NCI-H524 treated with DMSO at 0.1 percent for 48 hours (cell line): ENCODE measurements around the gene CCDC87.
"Not testable (repeated sequence)": the region's sequence is repeated elsewhere in the genome, so short reads cannot be mapped to it uniquely, and the experiment has no call there.

Experiments
- DNase-seq: peaks from one replicate; lab custom pipeline; 2025; lab: John Stamatoyannopoulos, UW

Gene CCDC87

GRCh38 chr11:66554602-66555001, 38.3 kb downstream of the CCDC87 start:
- no peak for DNase-seq

DNA sequence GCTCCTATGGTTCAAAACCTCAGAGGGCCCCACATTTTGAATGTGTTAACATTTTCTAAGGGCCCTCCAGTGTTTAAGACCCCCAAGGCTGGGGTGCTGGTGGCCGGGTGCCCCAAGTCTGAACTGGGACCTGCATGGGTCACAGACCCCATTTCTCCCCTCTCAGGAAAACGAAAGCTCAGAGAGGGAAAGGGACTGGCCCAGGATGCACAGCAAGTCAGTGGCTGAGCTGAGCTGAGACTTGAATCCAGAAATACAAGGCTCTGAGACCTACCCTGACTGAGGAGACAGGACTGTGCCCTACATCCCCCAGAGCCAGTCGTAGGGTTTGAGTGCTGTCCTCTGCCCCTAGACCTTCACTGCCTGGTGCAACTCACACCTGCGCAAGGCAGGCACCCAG, 42.0 kb downstream of the CCDC87 start:
- DNase-seq: no peak

DNA sequence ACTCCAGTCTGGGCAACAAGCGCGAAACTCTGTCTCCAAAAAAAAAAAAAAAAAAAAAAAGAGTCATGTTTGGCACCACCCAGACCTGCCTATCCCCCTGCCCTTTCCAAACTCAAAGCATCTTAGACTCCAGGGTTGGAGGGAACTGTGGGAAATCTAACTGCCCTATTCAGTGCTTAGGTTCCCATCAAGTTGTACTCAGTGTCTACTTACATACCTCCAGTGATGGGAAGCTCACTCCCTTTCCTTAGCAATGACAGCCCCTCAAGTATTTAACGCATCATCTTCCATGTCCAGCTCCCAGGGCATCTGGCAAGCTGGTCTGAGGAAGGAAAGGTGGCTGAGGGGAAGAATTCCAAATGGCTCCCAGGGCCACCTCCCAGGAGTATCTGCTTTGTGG, 43.2 kb downstream of the CCDC87 start:
- DNase-seq: no peak

DNA sequence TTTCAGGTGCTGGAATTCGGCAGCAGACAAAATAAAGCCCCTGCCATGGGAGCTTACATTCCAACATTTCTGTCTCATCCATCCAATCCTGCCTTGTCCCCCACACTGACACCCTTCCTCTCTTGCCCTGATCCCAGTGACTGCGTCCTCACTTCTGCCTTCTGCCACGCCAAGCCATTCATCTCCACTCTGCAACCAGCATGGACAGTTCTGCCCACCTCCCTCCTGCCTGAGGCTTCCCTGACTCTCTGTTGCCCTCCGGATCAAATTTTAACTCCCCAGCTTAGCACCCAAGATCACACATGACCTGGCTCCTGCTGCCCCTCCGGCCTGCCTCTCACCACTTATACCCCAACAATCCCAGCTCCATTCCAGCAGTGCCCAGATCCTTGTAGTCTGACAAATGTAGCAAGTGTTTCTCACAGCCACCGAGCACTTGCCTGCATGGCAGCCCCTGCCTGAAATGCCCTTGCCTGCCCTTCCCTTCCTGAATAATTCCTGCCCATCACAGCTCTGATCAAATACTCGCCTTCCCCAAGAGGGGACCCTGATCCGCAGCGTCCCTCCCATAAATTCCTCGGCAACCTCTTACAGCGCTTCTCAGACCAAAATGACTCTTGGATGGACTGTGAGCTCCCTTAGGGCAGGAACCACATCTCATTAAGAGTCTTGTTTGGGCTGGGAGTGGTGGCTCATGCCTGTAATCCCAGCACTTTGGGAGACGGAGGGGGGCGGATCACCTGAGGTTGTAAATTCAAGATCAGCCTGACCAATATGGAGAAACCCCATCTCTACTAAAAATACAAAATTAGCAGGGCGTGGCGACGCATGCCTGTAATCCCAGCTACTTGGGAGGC, 43.9 kb downstream of the CCDC87 start:
- no peak for DNase-seq

DNA sequence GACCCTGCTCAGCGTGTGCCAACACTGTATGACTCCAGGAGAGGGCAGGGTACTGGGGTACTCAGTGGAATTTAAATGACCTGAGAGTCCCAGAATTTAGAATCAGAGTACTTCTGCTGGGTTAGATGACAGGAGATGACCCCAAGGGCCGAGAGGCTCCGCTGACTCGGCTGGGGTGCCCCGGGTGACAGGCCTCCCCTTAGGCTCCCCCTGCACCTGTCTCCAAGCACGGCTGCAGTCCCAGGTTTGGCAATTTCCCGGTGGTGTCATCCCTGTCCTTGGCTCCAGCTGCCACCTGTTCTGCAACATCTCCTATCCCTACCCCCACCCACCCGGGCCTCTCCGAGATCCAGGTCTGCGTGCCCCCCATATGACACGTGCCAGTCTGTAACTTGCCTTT, 44.8 kb downstream of the CCDC87 start:
- DNase-seq: peak; percentile 70

DNA sequence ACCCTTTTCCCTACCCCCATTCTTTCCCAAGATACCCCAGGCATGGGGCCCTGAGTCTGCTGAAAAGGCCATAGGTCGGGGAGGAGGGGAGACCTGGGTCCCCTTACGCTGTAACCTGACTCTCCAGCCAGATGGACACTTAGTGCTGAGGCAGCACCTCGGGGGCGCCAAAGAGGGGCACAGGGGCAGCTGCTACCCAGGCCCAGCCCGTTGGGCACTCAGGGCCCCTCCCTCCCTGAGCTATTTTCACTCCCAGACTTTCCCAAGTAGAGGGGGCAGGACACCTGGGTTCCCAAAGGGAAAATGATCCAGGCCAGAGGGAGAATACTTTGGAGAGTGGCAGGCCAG, 45.2 kb downstream of the CCDC87 start:
- peak; percentile 63 for DNase-seq

DNA sequence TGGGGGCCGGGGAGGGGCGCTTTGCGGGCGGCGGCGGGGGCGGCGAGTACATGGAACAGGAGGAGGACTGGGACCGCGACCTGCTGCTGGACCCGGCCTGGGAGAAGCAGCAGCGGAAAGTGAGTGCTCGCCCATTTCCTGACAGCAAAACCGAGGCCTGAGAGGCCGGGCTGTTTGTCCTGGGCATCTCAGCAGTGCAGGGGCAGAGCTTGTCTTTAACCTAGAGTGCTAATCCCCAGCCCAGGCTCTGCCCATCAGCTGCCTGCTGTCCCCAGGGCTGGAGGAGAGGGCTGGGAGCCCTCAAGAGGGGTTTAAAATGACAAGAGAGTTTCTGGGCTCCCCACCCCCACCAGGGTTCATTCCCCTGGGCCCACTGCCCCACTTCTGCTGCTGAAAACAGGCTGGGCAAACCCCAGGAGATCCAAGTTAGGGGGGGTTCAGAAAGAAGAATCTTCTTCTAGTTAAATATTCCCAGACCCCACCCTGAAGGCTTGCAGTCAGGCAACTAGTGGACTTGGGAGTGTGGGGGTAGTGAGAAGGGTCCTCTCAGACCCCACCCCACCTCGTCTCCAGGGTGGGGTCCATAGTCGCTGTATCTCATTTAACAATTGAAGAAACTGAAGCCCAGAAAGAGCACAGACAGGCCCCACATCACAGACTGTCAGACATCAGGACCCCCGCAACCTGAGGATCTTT, 45.7 kb downstream of the CCDC87 start:
- peak; percentile 76 for DNase-seq

- DNase-seq: no peak
Measured at GRCh38 chr11:66546368-66546965, 46.4 kb downstream of the CCDC87 start, which contains the start of gene ACTN3. ACTN3 (plus strand) TSS chr11:66546903; CDS start chr11:66546938, 35 bp downstream.

DNA sequence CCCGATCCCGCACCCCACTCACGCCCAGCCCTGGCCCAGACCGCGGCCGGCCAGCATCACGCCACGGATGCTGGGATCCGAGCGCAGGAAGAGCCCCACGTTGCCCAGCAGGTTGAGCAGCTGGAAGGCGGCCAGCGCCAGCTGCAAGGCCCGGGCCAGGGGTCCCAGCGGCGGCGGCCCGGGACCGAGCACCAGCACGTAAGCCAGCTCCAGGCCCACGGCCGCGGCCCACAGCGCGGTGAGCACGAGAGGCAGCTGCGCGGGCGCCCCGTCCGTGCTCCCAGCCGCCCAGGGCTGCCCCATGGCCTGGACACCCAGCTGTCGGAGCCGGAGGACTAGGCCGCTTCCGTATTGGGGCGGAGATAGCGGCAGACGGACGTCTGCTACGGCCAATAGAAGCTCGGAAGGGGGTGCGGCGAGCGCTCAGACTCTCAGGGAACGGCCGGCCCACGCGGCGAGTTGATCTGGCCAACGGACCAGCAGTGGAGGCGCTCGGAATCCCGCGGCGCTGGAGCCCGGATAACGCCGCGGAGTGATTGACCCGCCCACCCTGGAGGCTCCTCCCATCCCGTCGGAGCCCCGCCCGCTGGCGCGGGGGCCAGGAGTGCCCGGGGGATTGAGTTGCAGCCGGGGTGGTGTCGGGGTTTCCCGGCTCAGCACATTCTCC, 47.0 kb downstream of the CCDC87 start, which contains the start of gene ZDHHC24:
ZDHHC24 (minus strand) TSS at position 348 of the 667 bp plus-strand sequence; CDS start at position 303, 45 bp downstream.
- peak; percentile 64 for DNase-seq

DNA sequence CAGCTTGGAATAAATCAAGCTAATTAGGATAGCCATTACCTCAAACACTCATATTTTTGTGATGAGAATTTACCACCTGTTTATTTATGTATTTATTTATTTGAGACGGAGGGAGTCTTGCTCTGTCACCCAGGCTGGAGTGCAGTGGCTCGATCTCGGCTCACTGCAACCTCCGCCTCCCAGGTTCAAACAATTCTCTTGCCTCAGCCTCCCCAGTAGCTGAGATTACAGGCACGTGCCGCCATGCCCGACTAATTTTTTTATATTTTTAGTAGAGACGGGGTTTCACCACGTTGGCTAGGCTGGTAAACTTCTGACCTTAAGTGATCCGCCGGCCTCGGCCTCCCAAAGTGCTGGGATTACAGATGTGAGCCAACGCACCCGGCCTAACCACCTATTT, 47.9 kb downstream of the CCDC87 start:
- DNase-seq: not testable (repeated sequence)

DNA sequence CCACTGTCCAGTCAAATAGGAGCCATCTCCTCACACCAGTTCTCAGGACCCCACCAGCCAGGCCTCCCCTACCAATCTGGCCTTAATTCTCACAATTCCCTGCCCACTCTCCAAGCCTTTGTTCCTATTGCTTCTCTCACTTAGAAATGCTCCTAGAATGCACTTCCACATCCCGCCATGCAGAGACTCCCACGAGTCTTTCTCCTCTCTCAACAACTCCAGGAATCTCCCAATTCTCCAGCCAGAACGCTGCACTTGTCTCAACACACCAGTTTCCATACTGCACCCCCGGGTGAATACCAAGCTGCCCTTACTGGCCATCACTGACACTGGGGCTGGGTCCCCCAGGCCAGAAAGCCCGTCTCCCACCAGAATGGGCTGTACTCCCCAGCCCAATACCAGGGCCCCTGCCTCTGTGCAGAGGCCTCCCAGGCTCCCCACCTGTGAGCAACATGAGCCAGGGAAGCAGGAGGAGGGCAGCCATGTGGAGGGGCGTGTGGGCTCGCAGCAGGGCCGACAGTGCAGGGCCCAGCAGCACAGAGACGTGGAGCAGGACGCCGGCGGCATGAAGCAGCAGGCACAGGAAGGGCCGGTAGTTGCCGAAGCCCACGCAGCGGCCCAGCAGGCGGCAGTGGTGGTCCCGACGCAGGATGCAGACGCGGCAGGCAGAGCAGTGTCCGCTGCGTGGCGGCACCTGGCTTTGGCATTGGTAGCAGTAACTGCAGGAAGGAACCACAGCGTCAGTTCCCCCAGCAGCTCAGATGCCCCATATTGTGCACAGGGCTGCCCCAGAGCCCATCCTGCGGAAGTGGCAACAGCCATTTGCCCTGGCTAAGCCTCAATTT, 49.4 kb downstream of the CCDC87 start:
- no peak for DNase-seq

DNA sequence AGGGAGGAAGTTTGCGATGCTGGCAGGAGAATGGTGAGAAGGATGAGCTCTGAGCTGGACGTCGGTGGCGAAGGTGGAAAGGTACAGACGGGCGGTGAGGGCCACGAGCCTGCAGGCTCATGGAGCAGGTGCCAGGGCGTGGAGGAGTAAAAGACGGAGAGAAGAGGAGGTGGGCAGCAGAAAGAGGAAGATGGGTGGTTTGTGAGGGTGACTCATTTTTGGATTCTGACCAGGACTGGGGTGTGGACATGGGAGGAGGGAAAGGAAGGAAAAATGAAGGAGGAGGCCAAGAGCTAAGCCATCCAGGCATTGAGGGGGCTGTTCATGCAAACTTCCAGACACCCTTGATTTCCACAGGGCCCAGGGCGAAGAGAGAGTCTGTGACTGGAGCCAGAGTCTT, 50.5 kb downstream of the CCDC87 start:
- DNase-seq: no peak

GRCh38 chr11:66541892-66542291, 51.0 kb downstream of the CCDC87 start:
- DNase-seq: no peak

DNA sequence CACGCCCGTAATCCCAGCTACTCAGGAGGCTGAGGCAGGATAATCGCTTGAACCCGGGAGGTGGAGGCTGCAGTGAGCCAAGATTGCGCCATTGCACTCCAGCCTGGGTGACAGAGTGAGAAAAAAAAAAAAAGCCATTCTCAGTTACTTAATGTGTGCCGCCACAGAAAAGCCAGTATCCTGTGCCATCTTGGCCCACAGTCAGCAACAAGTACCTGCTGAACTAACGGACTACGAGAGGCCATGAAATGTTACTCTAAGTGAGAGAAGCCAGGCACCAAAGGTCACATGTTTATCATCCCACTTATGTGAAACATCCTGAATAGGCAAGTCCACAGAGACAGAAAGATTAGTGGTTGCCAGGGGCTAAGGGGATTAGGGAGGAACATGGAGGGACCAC, 52.3 kb downstream of the CCDC87 start:
- DNase-seq: not testable (repeated sequence)
